Neuronal stem cell (in vitro differentiated cells): ENCODE data around the gene ATM.
A peak's percentile ranks its signal among the peaks of the same experiment; 100 is the strongest.
"Not testable (repeated sequence)": the region's sequence is repeated elsewhere in the genome, so short reads cannot be mapped to it uniquely, and the experiment has no call there.

Source experiments
- DNase-seq: peaks from one replicate; pipeline ENCODE4 v3.0.0-alpha.2; 2013; ENCODE audit warnings: low spot score
- H2AFZ ChIP-seq: one replicate; pipeline ENCODE4 v1.6.1; 2013; ENCODE audit warnings: mild to moderate bottlenecking, low read length, inconsistent platforms
- H2AK5ac ChIP-seq: 2 replicates; pipeline ENCODE4 v1.6.1; 2013; ENCODE audit warnings: low read depth, mild to moderate bottlenecking, inconsistent platforms, low read length, moderate library complexity, mixed read lengths
- H2BK120ac ChIP-seq: 2 replicates; pipeline ENCODE4 v1.6.1; 2013; ENCODE audit warnings: low read depth, mild to moderate bottlenecking, inconsistent platforms, low read length, moderate library complexity, mixed read lengths
- H2BK12ac ChIP-seq: one replicate; pipeline ENCODE4 v1.6.1; 2013; ENCODE audit warnings: low read length, inconsistent platforms
- H2BK15ac ChIP-seq: 2 replicates; pipeline ENCODE4 v1.6.1; 2013; ENCODE audit warnings: mild to moderate bottlenecking, low read length, inconsistent platforms, mixed read lengths
- H2BK5ac ChIP-seq: one replicate; pipeline ENCODE4 v1.6.1; 2013; ENCODE audit warnings: inconsistent platforms, mild to moderate bottlenecking, low read length, moderate library complexity
- H3K14ac ChIP-seq: one replicate; pipeline ENCODE4 v1.6.1; 2013; ENCODE audit warnings: low read length, inconsistent platforms
- H3K18ac ChIP-seq: 2 replicates; pipeline ENCODE4 v1.6.1; 2013; ENCODE audit warnings: low read length, inconsistent platforms
- H3K23ac ChIP-seq: 2 replicates; pipeline ENCODE4 v1.6.1; 2013; ENCODE audit warnings: low read depth, mild to moderate bottlenecking, mixed read lengths, low read length, inconsistent platforms; ENCODE audit not compliant: poor library complexity
- H3K27ac ChIP-seq: replicated peaks from 3 replicates; pipeline ENCODE4 v1.5.1; 2013; ENCODE audit warnings: low read length, inconsistent platforms
- H3K27me3 ChIP-seq, 3 experiments: 2 replicates each; pipeline ENCODE4 v1.6.1; 2013; ENCODE audit warnings: low read length in 3 of 3, mild to moderate bottlenecking in 2 of 3, inconsistent platforms in 1 of 3, low read depth in 1 of 3, mixed read lengths in 1 of 3, moderate library complexity in 1 of 3; ENCODE audit not compliant: control insufficient read depth in 3 of 3, insufficient read depth in 3 of 3
- H3K36me3 ChIP-seq, 2 donors: replicated peaks in 1 of 2; 2 replicates each; pipeline ENCODE4 v1.6.1; 2013; ENCODE audit warnings: low read length in 2 of 2; ENCODE audit not compliant: control insufficient read depth in 2 of 2, insufficient read depth in 2 of 2
- H3K4ac ChIP-seq: 2 replicates; pipeline ENCODE4 v1.6.1; 2013; ENCODE audit warnings: inconsistent platforms, mild to moderate bottlenecking, low read length, moderate library complexity
- H3K4me1 ChIP-seq, 2 donors: 1 replicate in 1 of 2; 2 replicates in 1 of 2; pipeline ENCODE4 v1.6.1; 2013; ENCODE audit warnings: low read length in 2 of 2, low read depth in 1 of 2; ENCODE audit not compliant: control insufficient read depth in 2 of 2, insufficient read depth in 1 of 2
- H3K4me2 ChIP-seq: one replicate; pipeline ENCODE4 v1.6.1; 2013; ENCODE audit warnings: mild to moderate bottlenecking, low read length, inconsistent platforms; ENCODE audit not compliant: insufficient read depth, poor library complexity, severe bottlenecking
- H3K4me3 ChIP-seq, 2 donors: 2 replicates each; pipeline ENCODE4 v1.5.1; 2013; ENCODE audit warnings: low read length in 2 of 2, mild to moderate bottlenecking in 2 of 2, inconsistent platforms in 1 of 2, moderate library complexity in 1 of 2
- H3K79me1 ChIP-seq: one replicate; pipeline ENCODE4 v1.6.1; 2013; ENCODE audit warnings: low read depth, mild to moderate bottlenecking, inconsistent platforms, low read length, moderate library complexity
- H3K9ac ChIP-seq: one replicate; pipeline ENCODE4 v1.6.1; 2013; ENCODE audit warnings: mild to moderate bottlenecking, low read depth, low read length, inconsistent platforms; ENCODE audit not compliant: poor library complexity
- H3K9me3 ChIP-seq, 2 donors: replicated peaks in 1 of 2; 2 replicates each; pipeline versions ENCODE3 to v1.6.1; 2013; ENCODE audit warnings: low read length in 2 of 2, mild to moderate bottlenecking in 2 of 2, inconsistent platforms in 1 of 2, low read depth in 1 of 2, mixed read lengths in 1 of 2, moderate library complexity in 1 of 2; ENCODE audit not compliant: control insufficient read depth in 2 of 2, insufficient read depth in 1 of 2
- H4K8ac ChIP-seq: one replicate; pipeline ENCODE4 v1.6.1; 2013; ENCODE audit warnings: low read depth, mild to moderate bottlenecking, inconsistent platforms, low read length, moderate library complexity
- H4K91ac ChIP-seq: one replicate; pipeline ENCODE4 v1.6.1; 2013; ENCODE audit warnings: low read length, low read depth, mild to moderate bottlenecking, inconsistent platforms; ENCODE audit not compliant: poor library complexity
- WGBS, 2 donors: extraction: QIAGEN DNeasy Blood & Tissue Kit; methylation state at CpG; one replicate each; pipeline ENCODE4 v1.1.7; 2013; ENCODE audit warnings: missing lambda C conversion rate in 2 of 2, mixed read lengths in 1 of 2; ENCODE audit not compliant: insufficient read length in 2 of 2, insufficient replicate concordance in 1 of 2; ENCODE audit errors: extremely low coverage in 2 of 2; 5-methylcytosine and 5-hydroxymethylcytosine counted together

ATM gene

GRCh38 chr11:108253176-108253575 lies 30.3 kb downstream of the ATM start:
- no CpG with 5 or more reads among the region's 1 CpG for WGBS, 2 donors

DNA sequence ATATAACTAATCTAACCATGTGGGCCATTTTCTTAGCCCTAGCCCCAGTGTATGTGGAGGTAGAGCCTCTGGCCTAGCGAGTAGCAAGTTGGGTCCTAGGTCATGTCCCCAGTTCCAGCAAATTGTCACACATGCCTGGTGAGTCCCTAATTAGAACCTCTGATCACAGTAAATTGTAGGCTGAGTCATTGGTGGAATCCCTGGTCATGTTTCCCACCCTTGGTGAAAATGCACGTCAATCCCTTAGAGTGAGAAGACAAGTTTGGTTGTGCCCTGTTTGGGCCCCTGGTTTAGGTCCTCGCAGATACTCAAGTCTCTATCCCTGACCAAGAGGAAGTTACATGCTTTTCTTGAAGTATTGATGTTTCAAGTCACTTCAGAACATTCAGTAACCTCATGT lies 46.7 kb downstream of the ATM start:
- H3K27me3 ChIP-seq: no peaks in the 10 kb centered on the region
- no peak overlapping the region for H2BK15ac ChIP-seq
- no peak overlapping the region for H2BK120ac ChIP-seq
- no peaks in the 10 kb centered on the region for H3K4me1 ChIP-seq
- no peak overlapping the region for H3K4ac ChIP-seq
- H3K18ac ChIP-seq: no peak overlapping the region
- H3K4me2 ChIP-seq: no peak overlapping the region
- no peak overlapping the region for H2BK12ac ChIP-seq
- H3K27ac ChIP-seq: no peak overlapping the region
- H3K14ac ChIP-seq: no peak overlapping the region
- H3K9ac ChIP-seq: no peak overlapping the region
- no peak overlapping the region for H4K91ac ChIP-seq
- no peak overlapping the region for H3K23ac ChIP-seq
- peaks cover 0 to 5% of the 10 kb centered on the region in 2 donors for H3K9me3 ChIP-seq
- no peak overlapping the region for H3K4me3 ChIP-seq
- H2AFZ ChIP-seq: no peak overlapping the region
- no CpG with 5 or more reads among the region's 3 CpGs for WGBS, 2 donors
- H3K79me1 ChIP-seq: no peaks in the 10 kb centered on the region
- no peak overlapping the region for H2BK5ac ChIP-seq
- no peak for DNase-seq
- H2AK5ac ChIP-seq: no peak overlapping the region
- no peak overlapping the region for H4K8ac ChIP-seq
- H3K36me3 ChIP-seq: peaks cover 7 to 68% of the 10 kb centered on the region in 2 donors

More at GRCh38 chr11:108253176-108253575, 30.3 kb downstream of the ATM start:
- Histone ChIP-seq H2BK12ac (no peak overlapping the region), H3K4ac (no peak overlapping the region), H3K36me3 (peaks cover 11 to 99% of the 10 kb centered on the region in 2 donors), H3K14ac (no peak overlapping the region), H3K9me3 (no peaks in the 10 kb centered on the region), H2BK15ac (no peak overlapping the region), H3K4me2 (no peak overlapping the region), H2BK120ac (no peak overlapping the region), H3K4me1 (no peaks in the 10 kb centered on the region), H3K9ac (no peak overlapping the region), H3K4me3 (no peak overlapping the region), H2AK5ac (no peak overlapping the region), H3K27me3 (no peaks in the 10 kb centered on the region), H3K18ac (no peak overlapping the region), H4K91ac (no peak overlapping the region), H3K79me1 (no peaks in the 10 kb centered on the region), H3K27ac (no peak overlapping the region), H2BK5ac (no peak overlapping the region), H2AFZ (no peak overlapping the region), H4K8ac (no peak overlapping the region), H3K23ac (no peak overlapping the region)
- no peak for DNase-seq

DNA sequence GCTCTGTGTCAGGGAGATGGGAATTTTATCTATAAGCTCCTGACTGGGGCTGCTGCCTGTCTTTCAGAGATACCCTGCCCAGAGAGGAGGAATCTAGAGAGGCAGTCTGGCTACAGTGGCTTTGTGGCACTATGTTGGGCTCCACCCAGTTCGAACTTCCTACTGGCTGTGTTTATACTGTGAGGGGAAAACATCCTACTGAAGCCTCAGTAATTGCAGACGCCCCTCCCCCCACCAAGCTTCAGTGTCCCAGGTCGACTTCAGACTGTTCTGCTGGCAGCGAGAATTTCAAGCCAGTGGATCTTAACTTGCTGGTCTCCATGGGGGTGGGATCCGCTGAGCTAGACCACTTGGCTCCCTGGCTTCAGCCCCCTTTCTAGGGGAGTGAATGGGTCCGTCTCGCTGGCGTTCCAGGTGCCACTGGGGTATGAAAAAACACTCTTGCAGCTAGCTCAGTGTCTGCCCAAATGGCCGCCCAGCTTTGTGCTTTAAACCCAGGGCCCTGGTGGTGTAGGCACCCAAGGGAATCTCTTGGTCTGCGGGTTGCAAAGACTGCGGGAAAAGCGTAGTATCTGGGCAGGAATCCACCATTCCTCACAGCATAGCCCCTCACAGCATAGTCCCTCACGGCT lies 54.2 kb downstream of the ATM start:
- not testable (repeated sequence) for H2AK5ac ChIP-seq, H3K4me2 ChIP-seq, H3K23ac ChIP-seq, H3K4me1 ChIP-seq, H3K9ac ChIP-seq, H4K91ac ChIP-seq, H2BK120ac ChIP-seq, H4K8ac ChIP-seq, H3K4me3 ChIP-seq, H2BK12ac ChIP-seq, H3K9me3 ChIP-seq, H2BK15ac ChIP-seq, H3K4ac ChIP-seq, H3K27me3 ChIP-seq, H2AFZ ChIP-seq, DNase-seq, H3K79me1 ChIP-seq, H2BK5ac ChIP-seq, H3K18ac ChIP-seq, H3K27ac ChIP-seq
- no CpG with 5 or more reads among the region's 13 CpGs for WGBS, 2 donors
- Histone ChIP-seq H3K14ac (peak overlapping the region; percentile 6), H3K36me3 (peaks cover 2 to 80% of the 10 kb centered on the region in 2 donors)

GRCh38 chr11:108278546-108278945 lies 55.7 kb downstream of the ATM start:
- Histone ChIP-seq H4K91ac (no peak overlapping the region), H2AFZ (no peak overlapping the region), H3K4ac (no peak overlapping the region), H3K27me3 (no peaks in the 10 kb centered on the region), H3K23ac (no peak overlapping the region), H3K9ac (no peak overlapping the region), H3K36me3 (peaks cover under 1 to 80% of the 10 kb centered on the region in 2 donors), H2BK12ac (no peak overlapping the region), H3K27ac (no peak overlapping the region), H2BK120ac (no peak overlapping the region), H3K79me1 (no peaks in the 10 kb centered on the region), H3K9me3 (peaks cover 0 to 7% of the 10 kb centered on the region in 2 donors), H3K14ac (no peak overlapping the region), H3K4me2 (no peak overlapping the region), H3K4me1 (peaks cover 0 to 5% of the 10 kb centered on the region in 2 donors), H2BK5ac (no peak overlapping the region), H3K18ac (no peak overlapping the region), H2BK15ac (no peak overlapping the region), H2AK5ac (no peak overlapping the region), H3K4me3 (no peak overlapping the region), H4K8ac (no peak overlapping the region)
- DNase-seq: no peak
- no CpG with 5 or more reads among the region's 4 CpGs for WGBS, 2 donors
